SK-N-SH treated with all-trans-retinoic acid at 6 μM for 48 hours (cell line): ENCODE results near the gene TRIP6.

ENCODE experiments used
- BACH2 ChIP-seq: fragments of 250-450 bp; sonication (Bioruptor Pico); IDR thresholded peaks from 2 replicates; pipeline ENCODE4 v1.9.0; 2021; ENCODE audit warnings: mild to moderate bottlenecking, borderline replicate concordance
- CSDC2 ChIP-seq: fragments of 250-450 bp; sonication (Bioruptor Pico); IDR thresholded peaks from 2 replicates; pipeline ENCODE4 v1.5.0; 2020; ENCODE audit warnings: mild to moderate bottlenecking, moderate library complexity
- ESRRG ChIP-seq: fragments of 250-450 bp; sonication (Bioruptor Pico); IDR thresholded peaks from 2 replicates; pipeline ENCODE4 v1.6.1; 2021; ENCODE audit warnings: mild to moderate bottlenecking
- RARB ChIP-seq: fragments of 250-450 bp; sonication (Bioruptor Pico); IDR thresholded peaks from 2 replicates; pipeline ENCODE4 v1.8.0; 2021; ENCODE audit warnings: mild to moderate bottlenecking, moderate library complexity
- TF ChIP-seq, protein P1 (sequence below): fragments of 250-450 bp; sonication (Bioruptor Pico); IDR thresholded peaks from 2 replicates; pipeline ENCODE4 v1.5.1; 2020; ENCODE audit warnings: low read depth, mild to moderate bottlenecking, moderate library complexity
- TF ChIP-seq, protein P2 (sequence below): fragments of 250-450 bp; sonication (Bioruptor Pico); IDR thresholded peaks from 2 replicates; pipeline ENCODE4 v1.5.0; 2020; ENCODE audit warnings: mild to moderate bottlenecking, moderate library complexity

DNA sequence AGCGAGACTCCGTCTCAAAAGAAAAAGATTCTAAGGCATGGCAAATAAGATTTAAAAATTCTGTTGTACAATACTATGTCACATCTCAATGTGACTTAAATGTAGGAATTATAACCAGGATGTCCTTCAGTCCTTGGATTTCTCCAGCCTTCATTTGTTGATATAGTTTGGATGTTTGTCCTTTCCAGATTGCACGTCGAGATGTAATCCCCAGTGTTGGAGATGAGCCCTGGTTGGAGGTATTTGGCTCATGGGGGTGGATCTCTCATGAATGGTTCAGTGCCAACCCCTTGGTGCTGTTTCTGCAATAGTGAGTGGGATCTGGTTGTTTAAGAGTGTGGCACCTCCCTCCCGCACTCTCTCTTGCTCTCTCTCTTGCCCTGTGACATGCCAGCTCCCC lies 41.3 kb downstream of the TRIP6 start:
- TF ChIP-seq RARB (CRISPR knock-in tag): no peak
- TF ChIP-seq BACH2 (CRISPR knock-in tag): no peak
- no peak for TF ChIP-seq ESRRG (CRISPR knock-in tag)
- no peak for TF ChIP-seq CSDC2 (CRISPR knock-in tag)
- TF ChIP-seq, protein P1, sequence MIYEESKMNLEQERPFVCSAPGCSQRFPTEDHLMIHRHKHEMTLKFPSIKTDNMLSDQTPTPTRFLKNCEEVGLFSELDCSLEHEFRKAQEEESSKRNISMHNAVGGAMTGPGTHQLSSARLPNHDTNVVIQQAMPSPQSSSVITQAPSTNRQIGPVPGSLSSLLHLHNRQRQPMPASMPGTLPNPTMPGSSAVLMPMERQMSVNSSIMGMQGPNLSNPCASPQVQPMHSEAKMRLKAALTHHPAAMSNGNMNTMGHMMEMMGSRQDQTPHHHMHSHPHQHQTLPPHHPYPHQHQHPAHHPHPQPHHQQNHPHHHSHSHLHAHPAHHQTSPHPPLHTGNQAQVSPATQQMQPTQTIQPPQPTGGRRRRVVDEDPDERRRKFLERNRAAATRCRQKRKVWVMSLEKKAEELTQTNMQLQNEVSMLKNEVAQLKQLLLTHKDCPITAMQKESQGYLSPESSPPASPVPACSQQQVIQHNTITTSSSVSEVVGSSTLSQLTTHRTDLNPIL (CRISPR knock-in tag): no peak
- TF ChIP-seq, protein P2, sequence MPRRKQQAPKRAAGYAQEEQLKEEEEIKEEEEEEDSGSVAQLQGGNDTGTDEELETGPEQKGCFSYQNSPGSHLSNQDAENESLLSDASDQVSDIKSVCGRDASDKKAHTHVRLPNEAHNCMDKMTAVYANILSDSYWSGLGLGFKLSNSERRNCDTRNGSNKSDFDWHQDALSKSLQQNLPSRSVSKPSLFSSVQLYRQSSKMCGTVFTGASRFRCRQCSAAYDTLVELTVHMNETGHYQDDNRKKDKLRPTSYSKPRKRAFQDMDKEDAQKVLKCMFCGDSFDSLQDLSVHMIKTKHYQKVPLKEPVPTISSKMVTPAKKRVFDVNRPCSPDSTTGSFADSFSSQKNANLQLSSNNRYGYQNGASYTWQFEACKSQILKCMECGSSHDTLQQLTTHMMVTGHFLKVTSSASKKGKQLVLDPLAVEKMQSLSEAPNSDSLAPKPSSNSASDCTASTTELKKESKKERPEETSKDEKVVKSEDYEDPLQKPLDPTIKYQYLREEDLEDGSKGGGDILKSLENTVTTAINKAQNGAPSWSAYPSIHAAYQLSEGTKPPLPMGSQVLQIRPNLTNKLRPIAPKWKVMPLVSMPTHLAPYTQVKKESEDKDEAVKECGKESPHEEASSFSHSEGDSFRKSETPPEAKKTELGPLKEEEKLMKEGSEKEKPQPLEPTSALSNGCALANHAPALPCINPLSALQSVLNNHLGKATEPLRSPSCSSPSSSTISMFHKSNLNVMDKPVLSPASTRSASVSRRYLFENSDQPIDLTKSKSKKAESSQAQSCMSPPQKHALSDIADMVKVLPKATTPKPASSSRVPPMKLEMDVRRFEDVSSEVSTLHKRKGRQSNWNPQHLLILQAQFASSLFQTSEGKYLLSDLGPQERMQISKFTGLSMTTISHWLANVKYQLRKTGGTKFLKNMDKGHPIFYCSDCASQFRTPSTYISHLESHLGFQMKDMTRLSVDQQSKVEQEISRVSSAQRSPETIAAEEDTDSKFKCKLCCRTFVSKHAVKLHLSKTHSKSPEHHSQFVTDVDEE (CRISPR knock-in tag): no peak
